Measurements from ENCODE around the gene UPF2.

The UPF2 gene

GRCh38 chr10:11881030-11881476, 161.6 kb downstream of the UPF2 start:
- no peak for TF ChIP-seq GATA2 (IDR thresholded peaks at IDR 0.05; ENCODE audit: low read depth, low read length)
- TF ChIP-seq GATA3 (IDR thresholded peaks at IDR 0.05; ENCODE audit: low read depth, low read length) = no peak

GRCh38 chr10:11880151-11881029, 162.2 kb downstream of the UPF2 start:
- no peak for TF ChIP-seq GATA3 (IDR thresholded peaks at IDR 0.05; ENCODE audit: low read depth, low read length)
- TF ChIP-seq GATA2 (IDR thresholded peaks at IDR 0.05; ENCODE audit: low read depth, low read length) = no peak

- TF ChIP-seq GATA3 (IDR thresholded peaks at IDR 0.05; ENCODE audit: low read depth, low read length) = no peak
- TF ChIP-seq GATA2 (IDR thresholded peaks at IDR 0.05; ENCODE audit: low read depth, low read length) = no peak
Measured at GRCh38 chr10:11879387-11880094, 163.1 kb downstream of the UPF2 start.

- TF ChIP-seq GATA3 (IDR thresholded peaks at IDR 0.05; ENCODE audit: low read depth, low read length) = no peak
- TF ChIP-seq GATA2 (IDR thresholded peaks at IDR 0.05; ENCODE audit: low read depth, low read length) = no peak
Measured at GRCh38 chr10:11878776-11879175, 163.8 kb downstream of the UPF2 start.

GRCh38 chr10:11877591-11877905, 165.1 kb downstream of the UPF2 start:
- TF ChIP-seq GATA3 (IDR thresholded peaks at IDR 0.05; ENCODE audit: low read depth, low read length) = no peak
- no peak for TF ChIP-seq GATA2 (IDR thresholded peaks at IDR 0.05; ENCODE audit: low read depth, low read length)

GRCh38 chr10:11876805-11877590, 165.6 kb downstream of the UPF2 start:
- TF ChIP-seq GATA3 (IDR thresholded peaks at IDR 0.05; ENCODE audit: low read depth, low read length) (no peak), GATA2 (IDR thresholded peaks at IDR 0.05; ENCODE audit: low read depth, low read length) (no peak)

GRCh38 chr10:11876324-11876723, 166.3 kb downstream of the UPF2 start:
- TF ChIP-seq GATA2 (IDR thresholded peaks at IDR 0.05; ENCODE audit: low read depth, low read length) (no peak), GATA3 (IDR thresholded peaks at IDR 0.05; ENCODE audit: low read depth, low read length) (no peak)

- TF ChIP-seq GATA3 (IDR thresholded peaks at IDR 0.05; ENCODE audit: low read depth, low read length) = no peak
- TF ChIP-seq GATA2 (IDR thresholded peaks at IDR 0.05; ENCODE audit: low read depth, low read length) = no peak
Measured at GRCh38 chr10:11875494-11876281, 166.9 kb downstream of the UPF2 start.

GRCh38 chr10:11874568-11875493, 167.8 kb downstream of the UPF2 start:
- no peak for TF ChIP-seq GATA2 (IDR thresholded peaks at IDR 0.05; ENCODE audit: low read depth, low read length)
- no peak for TF ChIP-seq GATA3 (IDR thresholded peaks at IDR 0.05; ENCODE audit: low read depth, low read length)

GRCh38 chr10:11871466-11871865, 171.1 kb downstream of the UPF2 start:
- no peak for TF ChIP-seq GATA2 (IDR thresholded peaks at IDR 0.05; ENCODE audit: low read depth, low read length)
- no peak for TF ChIP-seq GATA3 (IDR thresholded peaks at IDR 0.05; ENCODE audit: low read depth, low read length)

- no peak for TF ChIP-seq GATA3 (IDR thresholded peaks at IDR 0.05; ENCODE audit: low read depth, low read length)
- no peak for TF ChIP-seq GATA2 (IDR thresholded peaks at IDR 0.05; ENCODE audit: low read depth, low read length)
Measured at GRCh38 chr10:11870900-11871400, 171.7 kb downstream of the UPF2 start.

- TF ChIP-seq GATA3 (IDR thresholded peaks at IDR 0.05; ENCODE audit: low read depth, low read length) = no peak
- TF ChIP-seq GATA2 (IDR thresholded peaks at IDR 0.05; ENCODE audit: low read depth, low read length) = no peak
Measured at GRCh38 chr10:11870461-11870780, 172.2 kb downstream of the UPF2 start.

All from SH-SY5Y (cell line).